Body of pancreas (tissue), 4 donors: ENCODE measurements around the gene TMEM271. TPM values are rescaled to one million over a fixed set of nuclear protein-coding genes. Genes with fewer than 3 reads are reported as not detected.
"Not testable (repeated sequence)": the region's sequence is repeated elsewhere in the genome, so short reads cannot be mapped to it uniquely, and the experiment has no call there.

Experiments
- ATAC-seq: fragments of 150-250 bp; one replicate; pipeline ENCODE4 v1.9.1; 2016
- DNase-seq, 4 donors: peaks; one replicate each; pipeline ENCODE4 v3.0.0-alpha.2; 2019
- H3K27ac ChIP-seq, 4 donors: fragments of 200-600 bp; sonication (generic); 1 replicate in 3 of 4; 2 replicates in 1 of 4; pipeline versions ENCODE4 v1.5.1 to v1.6.1; 2016 to 2019; ENCODE audit warnings: mild to moderate bottlenecking in 1 of 4, mixed read lengths in 1 of 4, moderate library complexity in 1 of 4
- H3K27me3 ChIP-seq, 2 donors: fragments of 200-600 bp; sonication (generic); one replicate each; pipeline ENCODE4 v1.6.0; 2016; ENCODE audit warnings: mild to moderate bottlenecking in 1 of 2
- H3K36me3 ChIP-seq, 2 donors: fragments of 200-600 bp; sonication (generic); replicated peaks in 1 of 2; 2 replicates each; pipeline ENCODE4 v1.5.1; 2016; ENCODE audit warnings: low read depth in 2 of 2; ENCODE audit not compliant: insufficient read depth in 1 of 2
- H3K4me1 ChIP-seq: fragments of 200-600 bp; sonication (generic); one replicate; pipeline ENCODE4 v1.6.0; 2016
- H3K4me3 ChIP-seq, 2 donors: fragments of 200-600 bp; sonication (generic); 1 replicate in 1 of 2; 2 replicates in 1 of 2; pipeline ENCODE4 v1.5.1; 2016 to 2019
- H3K9me3 ChIP-seq, 3 donors: fragments of 200-600 bp; sonication (generic); 1 replicate in 2 of 3; 2 replicates in 1 of 3; pipeline ENCODE4 v1.5.1; 2016
- POLR2A ChIP-seq, 3 donors: fragments of 450-650 bp; IDR thresholded peaks; one replicate each; pipeline ENCODE4 v1.6.1; 2016; ENCODE audit warnings: antibody characterized with exemption in 3 of 3, mild to moderate bottlenecking in 2 of 3
- WGBS, 2 donors: methylation state at CpG; one replicate each; pipeline ENCODE4 v1.1.5; 2017; 5-methylcytosine and 5-hydroxymethylcytosine counted together
- intact Hi-C: fragments of 100-400 bp; cut with DNase I; formaldehyde crosslinking; loops from one replicate; pipeline ENCODE4 v1.15.1; 2023
- total RNA-seq, 2 donors: library from RNA; depleted of rRNA; stranded (reverse); fragments of >200 nt; gene quantifications; one replicate each; pipeline ENCODE4 v1.1.0, GENCODE V29; 2016
- TF ChIP-seq, protein P1 (sequence below), 7 experiments: fragments of 450-650 bp in 4 of 7; fragments of 200-600 bp in 3 of 7; sonication (generic) in 3 of 7; IDR thresholded peaks; one replicate each; pipeline ENCODE4 v1.5.1; 2016 to 2019; ENCODE audit warnings: antibody characterized with exemption in 7 of 7

TMEM271 gene
- total RNA-seq, 2 donors from 2014 or later: not detected

DNA sequence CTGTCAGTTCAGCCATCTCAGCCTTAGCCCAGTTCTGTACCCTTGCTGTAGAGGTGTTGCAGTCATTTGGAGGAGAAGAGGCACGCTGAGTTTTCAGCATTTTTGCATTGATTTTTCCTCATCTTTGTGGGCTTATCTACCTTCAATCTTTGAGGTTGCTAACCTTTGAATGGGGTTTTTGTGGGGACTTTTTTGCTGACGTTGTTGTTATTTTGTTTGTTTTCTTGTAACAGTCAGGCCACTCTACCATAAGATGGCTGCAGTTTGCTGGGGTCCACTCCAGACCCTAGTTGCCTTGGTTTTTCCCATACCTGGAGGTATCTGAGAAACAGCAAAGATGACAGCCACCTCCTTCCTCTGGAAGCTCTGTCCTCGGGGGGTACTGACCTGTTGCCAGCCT, 22.8 kb upstream of the TMEM271 start:
- no peak for DNase-seq
- Histone ChIP-seq H3K27me3 (no peaks in the 10 kb centered on the region), H3K9me3 (no peaks in the 10 kb centered on the region), H3K4me1 (no peaks in the 10 kb centered on the region), H3K27ac (no peak overlapping the region), H3K4me3 (no peak overlapping the region), H3K36me3 (no peaks in the 10 kb centered on the region)
- TF ChIP-seq, protein P1, sequence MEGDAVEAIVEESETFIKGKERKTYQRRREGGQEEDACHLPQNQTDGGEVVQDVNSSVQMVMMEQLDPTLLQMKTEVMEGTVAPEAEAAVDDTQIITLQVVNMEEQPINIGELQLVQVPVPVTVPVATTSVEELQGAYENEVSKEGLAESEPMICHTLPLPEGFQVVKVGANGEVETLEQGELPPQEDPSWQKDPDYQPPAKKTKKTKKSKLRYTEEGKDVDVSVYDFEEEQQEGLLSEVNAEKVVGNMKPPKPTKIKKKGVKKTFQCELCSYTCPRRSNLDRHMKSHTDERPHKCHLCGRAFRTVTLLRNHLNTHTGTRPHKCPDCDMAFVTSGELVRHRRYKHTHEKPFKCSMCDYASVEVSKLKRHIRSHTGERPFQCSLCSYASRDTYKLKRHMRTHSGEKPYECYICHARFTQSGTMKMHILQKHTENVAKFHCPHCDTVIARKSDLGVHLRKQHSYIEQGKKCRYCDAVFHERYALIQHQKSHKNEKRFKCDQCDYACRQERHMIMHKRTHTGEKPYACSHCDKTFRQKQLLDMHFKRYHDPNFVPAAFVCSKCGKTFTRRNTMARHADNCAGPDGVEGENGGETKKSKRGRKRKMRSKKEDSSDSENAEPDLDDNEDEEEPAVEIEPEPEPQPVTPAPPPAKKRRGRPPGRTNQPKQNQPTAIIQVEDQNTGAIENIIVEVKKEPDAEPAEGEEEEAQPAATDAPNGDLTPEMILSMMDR (IDR thresholded peaks at IDR 0.05): no peak
- no peak for TF ChIP-seq POLR2A (IDR thresholded peaks at IDR 0.05)
- intact Hi-C loops: no loop called here
- no peak for ATAC-seq
- 45 to 51% methylated on average over 3 of the region's 3 CpGs for WGBS, 2 donors

DNA sequence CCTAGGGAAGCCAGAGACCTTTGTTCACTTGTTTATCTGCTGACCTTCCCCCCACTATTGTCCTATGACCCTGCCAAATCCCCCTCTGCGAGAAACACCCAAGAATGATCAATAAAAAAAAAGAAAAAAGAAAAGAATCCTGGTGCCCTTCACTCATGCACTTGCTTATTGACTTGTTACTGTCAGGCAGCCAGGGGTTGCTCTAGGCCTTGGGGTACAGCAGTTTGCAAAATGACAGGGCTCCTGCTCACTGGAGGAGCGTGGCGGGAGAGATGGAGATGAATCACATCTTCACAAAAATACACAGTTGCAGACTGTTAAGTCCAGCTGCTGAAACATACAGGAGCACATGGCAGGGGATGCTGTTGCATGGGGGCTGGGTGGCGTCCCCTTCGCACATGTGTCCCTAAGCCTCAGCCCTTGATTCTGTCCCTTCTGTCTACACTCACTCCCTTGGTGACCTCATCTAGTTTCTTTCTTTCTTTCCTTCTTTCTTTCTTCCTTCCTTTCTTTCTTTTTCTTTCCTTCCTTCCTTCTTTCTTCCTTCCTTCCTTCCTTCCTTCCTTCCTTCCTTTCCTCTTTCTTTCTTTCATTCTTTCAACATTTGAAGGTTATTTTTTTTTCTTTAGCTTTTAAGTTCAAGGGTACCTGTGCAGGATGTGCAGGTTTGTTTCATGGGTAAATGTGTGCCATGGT, 16.9 kb upstream of the TMEM271 start:
- Histone ChIP-seq H3K27me3 (no peaks in the 10 kb centered on the region), H3K4me1 (no peaks in the 10 kb centered on the region), H3K27ac (no peak overlapping the region), H3K36me3 (no peaks in the 10 kb centered on the region), H3K9me3 (no peaks in the 10 kb centered on the region), H3K4me3 (no peak overlapping the region)
- DNase-seq: no peak
- TF ChIP-seq, protein P1 (IDR thresholded peaks at IDR 0.05): no peak
- no peak for TF ChIP-seq POLR2A (IDR thresholded peaks at IDR 0.05)
- WGBS, 2 donors: 39 to 48% methylated on average over 5 of the region's 5 CpGs
- no peak for ATAC-seq
- intact Hi-C loops: no loop called here

DNA sequence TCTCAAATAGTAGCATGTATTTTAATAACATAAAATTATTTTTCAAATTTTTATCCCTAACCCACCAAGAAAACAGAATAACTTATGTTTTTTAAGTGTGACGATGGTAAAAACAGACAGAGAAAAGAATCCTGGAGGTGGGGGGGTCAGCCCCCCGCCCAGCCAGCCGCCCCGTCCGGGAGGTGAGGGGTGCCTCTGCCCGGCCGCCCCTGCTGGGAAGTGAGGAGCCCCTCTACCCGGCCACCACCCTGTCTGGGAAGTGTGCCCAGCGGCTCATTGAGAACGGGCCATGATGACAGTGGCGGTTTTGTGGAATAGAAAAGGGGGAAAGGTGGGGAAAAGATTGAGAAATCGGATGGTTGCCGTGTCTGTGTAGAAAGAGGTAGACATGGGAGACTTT, 16.1 kb upstream of the TMEM271 start:
- H3K36me3 ChIP-seq, H3K27ac ChIP-seq, H3K27me3 ChIP-seq, H3K4me3 ChIP-seq, intact Hi-C loops, H3K9me3 ChIP-seq, ATAC-seq, H3K4me1 ChIP-seq, DNase-seq: not testable (repeated sequence)
- 57 to 72% methylated on average over 13 of the region's 13 CpGs for WGBS, 2 donors

DNA sequence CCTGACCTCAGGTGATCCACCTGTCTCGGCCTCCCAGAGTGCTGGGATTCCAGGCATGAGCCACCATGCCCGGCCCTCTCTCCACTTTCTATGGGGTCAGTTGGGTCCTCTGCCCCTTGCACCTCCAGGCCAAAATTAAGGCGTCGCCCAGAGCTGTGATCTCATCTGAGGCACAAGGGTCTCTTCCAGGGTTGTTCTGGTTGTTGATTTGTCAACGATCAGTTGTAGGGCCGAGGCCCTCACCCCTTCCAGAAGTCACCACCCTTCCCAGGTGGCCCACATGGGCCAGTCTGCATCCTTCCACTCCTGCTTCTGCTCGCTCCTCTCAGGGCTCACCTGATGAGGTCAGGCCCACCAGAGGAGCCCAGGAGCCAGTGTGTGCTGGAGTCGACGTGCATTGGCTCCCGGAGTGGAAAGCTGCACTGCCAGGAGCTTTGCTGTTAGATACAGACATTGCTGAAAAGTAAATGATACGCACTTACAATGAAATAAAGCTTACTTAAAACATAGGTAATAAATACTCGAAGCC, 14.3 kb upstream of the TMEM271 start:
- Histone ChIP-seq H3K27ac (no peak overlapping the region), H3K4me3 (no peak overlapping the region), H3K36me3 (no peaks in the 10 kb centered on the region), H3K27me3 (no peaks in the 10 kb centered on the region), H3K4me1 (no peaks in the 10 kb centered on the region), H3K9me3 (no peaks in the 10 kb centered on the region)
- WGBS, 2 donors: 82 to 84% methylated on average over 8 to 12 of the region's 12 CpGs
- TF ChIP-seq POLR2A (IDR thresholded peaks at IDR 0.05): no peak
- TF ChIP-seq, protein P1 (IDR thresholded peaks at IDR 0.05): no peak
- intact Hi-C loops: no loop called here
- no peak for DNase-seq
- no peak for ATAC-seq

DNA sequence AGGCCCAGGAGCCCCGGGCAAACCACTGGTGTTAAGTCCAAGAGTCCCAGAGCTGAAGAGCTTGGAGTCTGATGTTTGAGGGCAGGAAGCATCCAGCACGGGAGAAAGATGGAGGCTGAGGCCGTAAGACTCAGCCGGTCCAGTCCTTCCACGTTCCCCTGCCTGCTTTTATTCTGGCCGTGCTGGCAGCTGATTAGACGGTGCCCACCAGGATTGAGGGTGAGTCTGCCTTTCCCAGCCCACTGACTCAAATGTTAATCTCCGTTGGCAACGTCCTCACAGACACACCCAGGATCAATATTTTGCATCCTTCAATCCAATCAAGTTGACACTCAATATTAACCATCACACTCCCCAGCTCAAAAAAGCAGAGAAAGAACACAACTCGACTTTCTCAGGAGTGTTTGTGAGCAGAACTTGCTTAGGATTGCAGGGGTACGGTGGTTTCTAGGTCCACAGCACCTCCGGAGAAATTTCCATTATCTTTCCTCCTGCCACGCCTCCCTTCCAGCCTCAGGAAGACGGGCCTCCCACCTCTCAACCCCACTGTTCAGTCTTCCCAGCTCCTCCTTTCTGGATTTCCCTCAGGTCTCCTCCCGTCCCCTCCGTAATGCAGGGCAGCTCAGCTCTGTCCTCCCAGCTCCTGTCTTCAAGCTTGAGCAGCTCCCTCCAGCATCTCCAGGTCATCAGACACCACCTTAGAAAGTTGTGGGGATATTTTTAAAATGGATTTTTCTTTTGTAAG, 13.3 kb upstream of the TMEM271 start:
- ATAC-seq: no peak
- Histone ChIP-seq H3K27ac (no peak overlapping the region), H3K4me1 (no peaks in the 10 kb centered on the region), H3K9me3 (no peaks in the 10 kb centered on the region), H3K27me3 (no peaks in the 10 kb centered on the region), H3K4me3 (no peak overlapping the region), H3K36me3 (no peaks in the 10 kb centered on the region)
- DNase-seq: no peak
- intact Hi-C loops: no loop called here
- 65 to 66% methylated on average over 13 to 16 of the region's 16 CpGs for WGBS, 2 donors
- no peak for TF ChIP-seq POLR2A (IDR thresholded peaks at IDR 0.05)
- TF ChIP-seq, protein P1 (IDR thresholded peaks at IDR 0.05): no peak
